AG04449 (cell line): ENCODE measurements around the gene FOLR1.

Source experiments
- CTCF ChIA-PET: fragments of 350-600 bp; formaldehyde crosslinking; extraction: SDS; loops from one replicate; lab custom pipeline; 2021; ENCODE audit warnings: antibody characterized with exemption; lab: Yijun Ruan, JAX
- POLR2A ChIA-PET: fragments of 400-600, 350-600 bp; formaldehyde crosslinking; extraction: SDS; loops from one replicate; lab custom pipeline; 2020; ENCODE audit warnings: antibody characterized with exemption, inconsistent platforms; lab: Yijun Ruan, JAX
- DNase-seq: peaks from one replicate; pipeline ENCODE4 v3.0.0-alpha.2; 2010; ENCODE audit warnings: low read depth, low spot score
- H3K4me3 ChIP-seq: 2 replicates; pipeline ENCODE4 v1.5.1; 2011; ENCODE audit warnings: low read depth, mild to moderate bottlenecking, control low read depth, low read length
- CTCF ChIP-seq: IDR thresholded peaks from one replicate; pipeline ENCODE4 v1.5.1; 2011; ENCODE audit warnings: mild to moderate bottlenecking, moderate library complexity, low read length, control low read depth, inconsistent platforms; ENCODE audit not compliant: insufficient read depth; ENCODE audit errors: missing control alignments

The FOLR1 gene

DNA sequence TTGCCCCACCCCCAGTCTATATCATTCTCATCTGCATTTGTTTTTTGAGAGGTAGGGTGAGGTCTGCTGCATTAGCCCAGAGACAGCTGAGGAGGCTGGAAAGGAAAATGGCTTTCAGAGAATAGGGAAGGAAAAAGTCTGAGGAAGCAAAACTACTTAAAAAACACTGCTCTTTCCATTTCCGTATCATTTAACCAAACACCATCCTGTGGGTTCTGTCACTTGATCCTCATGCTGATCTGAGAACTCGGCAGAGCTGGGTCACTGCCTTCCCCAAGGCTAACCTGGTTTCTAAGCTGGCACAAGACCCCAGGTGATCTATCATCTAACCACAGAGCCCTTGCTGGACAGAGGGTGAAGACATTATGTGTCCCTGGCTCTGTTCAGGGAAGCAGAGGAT, 25.9 kb downstream of the FOLR1 start:
- no peak for DNase-seq
- ChIA-PET POLR2A (no interaction called here), CTCF (no interaction called here)
- H3K4me3 ChIP-seq, result no peak overlapping the region
- TF ChIP-seq CTCF, result no peak

- TF ChIP-seq CTCF, result no peak
- ChIA-PET CTCF (interaction anchor here (1.2 to 1.6 kb wide), 2 partner anchors 35 to 196 kb away, joined by 3 to 4 read pairs; no protein-coding TSS in a partner anchor), POLR2A (no interaction called here)
- DNase-seq, result no peak
- no peak overlapping the region for H3K4me3 ChIP-seq
Measured at GRCh38 chr11:72218251-72218745, 26.4 kb downstream of the FOLR1 start.

DNA sequence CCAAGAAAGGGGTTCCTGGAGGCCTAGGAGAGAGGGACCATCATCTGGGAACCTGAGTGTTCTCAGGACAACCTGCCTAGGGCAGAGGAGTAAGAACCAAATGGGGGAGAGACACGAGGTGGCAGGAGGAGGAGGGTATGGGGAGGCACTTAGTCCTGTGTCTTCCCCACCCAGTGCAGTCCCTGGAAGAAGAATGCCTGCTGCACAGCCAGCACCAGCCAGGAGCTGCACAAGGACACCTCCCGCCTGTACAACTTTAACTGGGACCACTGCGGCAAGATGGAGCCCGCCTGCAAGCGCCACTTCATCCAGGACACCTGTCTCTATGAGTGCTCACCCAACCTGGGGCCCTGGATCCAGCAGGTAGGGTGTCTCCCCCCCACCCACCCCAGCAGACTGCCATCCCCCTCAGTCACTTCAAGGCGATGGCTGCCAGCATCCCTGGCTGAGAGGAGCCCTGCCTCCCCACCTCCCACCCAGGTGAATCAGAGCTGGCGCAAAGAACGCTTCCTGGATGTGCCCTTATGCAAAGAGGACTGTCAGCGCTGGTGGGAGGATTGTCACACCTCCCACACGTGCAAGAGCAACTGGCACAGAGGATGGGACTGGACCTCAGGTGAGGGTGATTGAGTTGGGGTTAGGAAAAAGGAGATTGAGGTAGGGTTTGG, 28.9 kb downstream of the FOLR1 start:
- TF ChIP-seq CTCF, result no peak
- ChIA-PET CTCF (interaction anchor here (1.2 to 2.8 kb wide), 4 partner anchors 10 to 211 kb away, joined by 3 to 15 read pairs (median 14); no protein-coding TSS in a partner anchor), POLR2A (no interaction called here)
- no peak overlapping the region for H3K4me3 ChIP-seq
- no peak for DNase-seq

- ChIA-PET CTCF (interaction anchor here (0.9 to 5.2 kb wide), 8 partner anchors 11 to 210 kb away, joined by 3 to 24 read pairs (median 14); no protein-coding TSS in a partner anchor), POLR2A (no interaction called here)
- TF ChIP-seq CTCF, result no peak
- DNase-seq, result no peak
- H3K4me3 ChIP-seq, result no peak overlapping the region
Measured at GRCh38 chr11:72221386-72222075, 29.6 kb downstream of the FOLR1 start.

GRCh38 chr11:72222106-72222891, 30.4 kb downstream of the FOLR1 start:
- ChIA-PET POLR2A (interaction anchor here (1.2 kb wide), 1 partner anchor 77 kb away, joined by 3 read pairs; no protein-coding TSS in a partner anchor), CTCF (interaction anchor here (0.6 to 8.0 kb wide), 19 partner anchors 8 to 217 kb away, joined by 3 to 76 read pairs (median 4); partner anchors contain the start of gene CLPB)
- no peak for TF ChIP-seq CTCF
- H3K4me3 ChIP-seq, result peak overlapping the region; percentile 91
- no peak for DNase-seq
